Left kidney (tissue), 2 donors: Measurements from ENCODE around the gene COLEC12. TPM values are rescaled to one million over a fixed set of nuclear protein-coding genes. Genes with fewer than 3 reads are reported as not detected.

Source experiments
- DNase-seq: peaks from one replicate; pipeline ENCODE4 v3.0.0-alpha.2; 2013
- polyA plus RNA-seq: library from polyadenylated mRNA; unstranded; fragments of 120-200 nt; gene quantifications from one replicate; pipeline ENCODE4 v1.2.1, GENCODE V29; 2013; ENCODE audit not compliant: insufficient read length

COLEC12 gene
- polyA plus RNA-seq, 1 donor = 23.3 TPM

DNA sequence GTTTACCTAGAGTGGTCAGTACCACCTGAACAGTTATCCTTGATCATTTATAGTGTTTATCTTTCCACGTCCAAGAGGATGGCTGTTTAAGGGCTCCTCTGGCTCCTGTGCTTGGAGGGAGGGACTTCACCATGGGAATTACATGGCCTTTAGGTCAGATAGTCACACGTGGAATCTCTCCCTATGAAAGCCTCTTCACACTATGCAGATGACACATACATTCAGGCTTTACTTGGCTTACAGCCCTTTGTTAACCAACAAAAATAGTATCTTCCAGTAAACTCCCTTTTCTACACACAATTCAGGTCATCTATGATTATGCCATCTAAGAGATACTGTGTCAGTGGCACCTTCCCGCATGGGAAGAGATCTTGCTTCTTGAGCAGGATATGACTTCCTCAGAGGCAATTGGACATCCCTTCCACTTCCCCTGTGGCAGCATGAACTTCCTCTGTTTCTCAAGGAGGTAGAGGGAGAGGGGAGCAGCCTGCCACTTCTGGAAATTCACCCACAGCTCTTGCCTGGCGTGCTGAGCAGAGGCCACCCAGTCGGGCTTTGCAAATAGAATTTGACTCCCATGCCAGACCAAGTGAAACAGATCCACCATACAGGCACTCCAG is 53.5 kb downstream of the COLEC12 start:
- no peak for DNase-seq

DNA sequence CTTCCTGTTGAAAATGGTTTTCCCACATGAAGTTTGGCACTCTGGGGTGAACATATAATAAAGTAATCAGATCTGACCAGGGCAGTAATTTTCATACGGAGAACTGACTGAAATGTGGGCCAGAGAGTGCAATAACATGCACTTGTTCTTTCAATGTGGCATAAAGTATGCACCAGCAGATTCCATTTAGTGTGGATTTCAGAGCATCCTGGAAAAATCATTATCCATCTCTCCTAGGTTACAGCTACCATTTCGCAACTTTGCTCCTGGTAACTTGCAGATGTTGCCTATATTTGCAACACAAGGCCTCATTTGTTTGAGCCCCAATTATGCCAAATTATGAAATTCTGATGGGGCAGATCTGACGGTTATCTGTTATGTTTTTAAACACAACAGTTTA is 55.4 kb downstream of the COLEC12 start:
- no peak for DNase-seq

DNA sequence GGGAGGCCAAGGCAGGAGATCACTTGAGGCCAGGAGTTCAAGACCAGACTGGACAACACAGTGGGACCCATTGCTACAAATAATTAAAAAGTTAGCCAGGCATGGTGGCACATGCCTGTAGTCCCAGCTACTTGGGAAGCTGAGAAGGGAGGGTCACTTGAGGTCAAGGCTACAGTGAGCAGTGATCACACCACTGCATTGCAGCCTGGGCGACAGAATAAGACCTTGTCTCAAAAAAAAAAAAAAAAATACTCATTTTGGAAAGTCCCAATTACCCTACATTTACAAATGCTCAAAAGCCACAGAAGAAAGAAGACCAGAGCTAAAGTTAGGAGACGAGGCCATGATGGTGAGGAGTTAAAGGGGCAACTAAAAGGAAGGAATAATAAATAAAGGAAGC is 61.9 kb downstream of the COLEC12 start:
- no peak for DNase-seq

DNA sequence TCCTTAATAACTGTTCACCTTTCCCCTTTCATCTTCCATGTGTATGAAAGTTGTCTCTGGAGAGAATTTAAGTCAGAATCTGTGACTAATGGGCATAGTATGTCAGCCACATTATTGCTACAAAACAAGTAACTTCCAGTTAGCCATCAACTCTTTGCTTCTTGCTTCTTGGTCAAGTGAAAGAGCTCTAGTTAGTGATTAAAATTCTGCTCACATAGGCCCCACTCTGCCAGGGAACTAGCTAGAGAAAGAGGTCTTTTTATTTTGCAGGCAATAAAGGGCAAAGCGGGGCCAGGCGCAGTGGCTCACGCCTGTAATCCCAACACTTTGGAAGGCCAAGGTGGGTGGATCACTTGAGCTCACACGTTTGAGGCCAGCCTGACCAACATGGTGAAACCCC is 64.6 kb downstream of the COLEC12 start:
- no peak for DNase-seq

DNA sequence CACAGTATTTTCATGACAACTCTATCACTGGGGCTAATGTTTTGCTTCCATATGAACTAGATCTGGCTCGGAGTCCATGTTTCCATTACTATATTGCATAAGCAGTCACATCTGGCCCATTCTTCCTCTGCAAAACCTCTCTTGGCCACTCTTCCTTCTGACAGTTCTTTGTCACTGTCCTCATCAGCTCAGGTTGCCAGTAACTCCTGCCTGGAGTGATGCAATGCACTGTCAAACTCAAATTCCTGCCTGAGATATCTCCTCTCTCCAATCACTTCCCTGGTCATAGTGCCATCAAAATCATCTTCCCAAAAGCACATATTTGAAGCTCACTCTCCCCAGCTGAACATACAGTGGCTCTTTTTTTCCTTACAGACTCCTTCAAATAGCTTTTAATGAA is 66.1 kb downstream of the COLEC12 start:
- DNase-seq = no peak

DNA sequence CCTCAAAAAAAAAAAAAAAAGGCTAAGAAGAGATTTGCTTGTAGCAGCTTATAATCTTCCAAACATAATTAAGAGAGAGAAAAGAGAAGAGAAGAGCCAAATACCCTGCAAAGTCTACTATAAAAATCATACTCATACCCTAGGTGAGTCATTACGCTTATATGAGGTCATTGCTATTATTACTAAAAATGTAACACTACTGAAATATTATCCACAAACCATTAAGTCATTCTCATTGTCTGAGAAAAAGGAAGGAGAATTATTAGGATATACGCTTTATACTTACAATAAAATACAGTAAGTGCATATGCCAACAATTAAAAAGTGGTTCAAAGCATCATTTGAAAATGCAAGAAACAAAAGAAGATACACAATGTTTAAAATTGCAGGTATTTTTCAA is 66.5 kb downstream of the COLEC12 start:
- no peak for DNase-seq

DNA sequence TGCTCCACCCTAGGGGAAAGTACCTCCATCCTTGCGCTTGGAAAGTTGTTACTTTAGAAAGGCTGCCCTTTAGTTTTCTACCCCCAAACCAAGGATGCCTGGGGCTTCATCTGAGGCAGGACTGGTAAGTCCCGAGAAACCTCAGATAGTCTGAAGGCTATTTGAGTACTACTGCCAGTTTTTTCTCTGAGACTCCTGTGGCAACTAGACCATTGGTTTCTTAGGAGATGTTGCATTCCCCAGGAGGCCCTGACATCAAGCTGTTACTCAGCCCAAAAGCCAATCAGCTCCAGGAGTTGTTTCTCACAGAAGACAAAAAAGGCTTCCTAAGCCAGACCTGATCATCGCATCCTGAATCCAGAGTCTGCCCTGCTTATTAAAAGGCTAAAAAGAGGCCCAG is 67.2 kb downstream of the COLEC12 start:
- no peak for DNase-seq

DNA sequence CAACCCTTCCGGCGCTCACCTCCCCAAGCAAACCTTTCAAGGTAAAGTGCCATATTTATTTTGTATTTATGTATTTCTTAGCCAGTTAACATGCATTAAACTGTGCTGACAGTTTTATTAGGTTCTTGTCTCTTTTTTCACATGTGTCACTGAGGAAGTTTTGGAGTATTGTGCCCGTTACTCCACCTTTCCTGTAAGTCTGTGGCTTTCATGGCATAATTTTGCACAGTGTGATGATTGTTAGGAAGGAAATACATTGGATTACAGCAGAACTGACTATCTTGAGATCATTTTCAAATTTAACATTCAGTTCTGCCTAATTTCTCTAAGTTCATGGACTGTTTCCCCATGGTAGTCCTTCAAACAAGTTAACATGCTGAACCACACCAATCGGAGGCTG is 67.7 kb downstream of the COLEC12 start:
- no peak for DNase-seq

DNA sequence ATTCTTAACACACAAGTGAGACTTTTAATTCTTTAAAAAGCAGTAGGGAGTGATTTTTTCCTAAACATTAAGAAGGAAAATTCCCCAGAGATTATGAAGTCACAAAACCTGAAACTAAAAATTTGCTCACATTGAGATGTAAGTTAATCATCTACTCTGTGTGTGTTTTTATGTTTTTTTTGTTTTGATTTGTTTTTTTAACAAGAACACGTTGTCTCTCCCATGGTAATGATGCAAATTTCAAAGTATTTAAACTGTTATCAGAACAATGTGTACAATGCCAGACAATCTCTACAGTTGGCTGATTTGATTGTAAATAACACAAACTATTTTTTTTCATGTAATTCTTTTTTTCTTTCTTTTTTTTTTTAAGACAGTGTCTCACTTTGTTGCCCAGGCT is 71.5 kb downstream of the COLEC12 start:
- no peak for DNase-seq

DNA sequence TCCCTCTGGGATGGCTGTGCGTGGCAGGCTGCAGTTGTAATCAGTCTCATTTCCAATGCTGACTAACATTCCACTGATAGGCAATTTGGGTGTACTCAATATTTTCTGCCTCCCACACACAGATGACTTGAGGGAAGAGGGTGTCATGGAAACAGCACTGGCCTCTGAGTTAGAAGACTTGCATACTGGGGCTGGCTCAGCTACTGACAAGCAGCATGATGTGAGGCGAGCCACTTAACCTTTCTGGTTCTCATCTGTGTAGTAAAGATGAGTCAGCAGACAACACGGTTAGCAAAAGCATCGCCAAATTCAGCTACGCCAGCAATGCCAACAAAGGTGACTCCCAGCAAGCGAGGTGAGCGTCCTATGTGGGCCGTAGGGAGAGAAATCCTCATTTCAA is 73.5 kb downstream of the COLEC12 start:
- DNase-seq = no peak

DNA sequence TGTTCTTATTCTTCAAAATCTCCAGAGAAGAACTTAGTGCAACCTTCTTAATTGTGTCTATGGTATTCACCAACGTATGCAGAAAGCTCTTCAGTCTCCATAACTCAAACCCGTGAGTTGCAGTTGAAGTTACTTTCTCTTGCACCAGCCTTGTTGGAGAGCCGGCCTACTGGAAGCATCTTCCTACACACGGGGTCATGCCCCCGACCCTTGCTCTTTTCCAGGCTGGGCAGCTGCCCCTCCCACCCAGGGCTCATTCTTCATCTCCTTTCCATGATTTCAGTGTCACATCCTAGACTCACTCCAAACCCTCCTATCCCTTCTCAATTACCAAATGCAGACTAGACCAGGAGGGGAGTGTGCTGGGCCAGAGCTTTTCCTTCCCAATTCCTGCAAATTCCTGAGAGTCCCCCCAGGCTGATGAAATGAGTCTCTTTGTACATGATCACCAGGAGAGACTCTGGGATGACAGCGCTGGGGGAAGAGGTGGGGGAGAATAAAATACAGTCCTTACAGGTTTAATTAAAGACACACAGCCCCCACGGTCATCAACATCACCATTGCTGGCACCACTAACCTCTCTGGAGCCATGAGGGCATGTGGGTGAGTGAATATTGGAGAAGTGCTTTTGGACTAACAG is 75.3 kb downstream of the COLEC12 start:
- DNase-seq = no peak

DNA sequence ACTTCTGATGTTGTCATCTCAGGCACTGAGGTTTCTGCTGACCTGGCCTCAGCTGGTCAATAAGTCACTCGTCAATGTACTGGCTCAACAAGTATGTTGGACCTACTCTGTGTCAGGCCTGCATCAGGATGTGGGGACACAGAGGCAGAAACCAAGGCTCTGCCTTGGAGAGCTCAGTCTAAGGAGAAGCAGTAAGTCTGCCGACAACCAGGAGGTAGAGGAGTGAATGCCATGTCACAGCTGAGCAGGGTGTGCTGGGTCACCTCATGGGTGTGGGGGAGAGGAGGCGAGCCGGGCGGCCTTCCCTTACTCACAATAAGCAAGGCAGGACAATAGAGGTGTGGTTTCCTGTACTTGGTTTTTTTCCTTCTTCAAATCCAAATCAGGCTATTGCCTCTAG is 75.8 kb downstream of the COLEC12 start:
- no peak for DNase-seq

DNA sequence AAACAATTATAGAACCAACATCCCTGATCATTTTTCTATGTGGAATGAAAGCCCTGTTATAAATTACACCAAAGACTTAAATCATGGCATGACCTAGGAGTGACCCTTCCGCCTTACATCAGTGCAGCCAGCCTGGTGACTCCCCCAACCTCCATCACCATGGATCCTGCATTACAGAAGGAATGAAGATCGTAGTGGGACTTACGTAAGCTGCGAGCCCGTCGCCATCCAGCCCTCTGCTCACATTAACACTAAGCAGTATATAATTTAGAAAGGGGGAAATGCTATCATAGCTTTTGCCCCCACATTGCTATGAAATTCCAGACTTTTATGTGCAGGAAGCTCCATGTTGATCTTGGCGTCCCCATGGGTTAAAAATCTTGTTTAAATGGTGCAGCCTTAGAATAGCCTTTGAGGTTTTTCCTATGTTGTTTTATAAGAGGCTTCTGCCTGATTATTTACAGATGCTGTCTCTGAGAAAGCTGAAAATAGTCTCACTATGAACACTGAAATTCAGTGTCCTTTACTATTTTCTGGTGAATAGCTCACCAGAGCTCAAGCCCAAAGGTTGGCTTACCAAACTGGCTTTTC is 76.3 kb downstream of the COLEC12 start:
- peak; percentile 65 for DNase-seq

DNA sequence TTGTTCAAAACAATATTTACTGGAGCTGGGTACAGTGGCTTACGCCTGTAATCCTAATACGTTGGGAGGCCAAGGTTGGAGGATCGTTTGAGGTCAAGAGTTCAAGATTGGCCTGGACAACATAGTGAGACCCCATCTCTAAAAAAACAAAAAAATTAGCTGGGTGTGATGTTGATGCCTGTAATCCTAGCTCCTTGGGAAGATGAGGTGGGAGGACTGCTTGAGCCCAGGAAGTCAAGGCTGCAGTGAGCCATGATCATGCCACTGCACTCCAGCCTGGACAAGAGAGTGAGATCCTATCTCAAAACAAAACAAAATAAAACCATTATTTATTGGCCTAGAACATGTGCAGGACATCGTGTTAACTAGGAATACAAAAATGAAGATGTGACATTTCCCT is 77.5 kb downstream of the COLEC12 start:
- DNase-seq = no peak

DNA sequence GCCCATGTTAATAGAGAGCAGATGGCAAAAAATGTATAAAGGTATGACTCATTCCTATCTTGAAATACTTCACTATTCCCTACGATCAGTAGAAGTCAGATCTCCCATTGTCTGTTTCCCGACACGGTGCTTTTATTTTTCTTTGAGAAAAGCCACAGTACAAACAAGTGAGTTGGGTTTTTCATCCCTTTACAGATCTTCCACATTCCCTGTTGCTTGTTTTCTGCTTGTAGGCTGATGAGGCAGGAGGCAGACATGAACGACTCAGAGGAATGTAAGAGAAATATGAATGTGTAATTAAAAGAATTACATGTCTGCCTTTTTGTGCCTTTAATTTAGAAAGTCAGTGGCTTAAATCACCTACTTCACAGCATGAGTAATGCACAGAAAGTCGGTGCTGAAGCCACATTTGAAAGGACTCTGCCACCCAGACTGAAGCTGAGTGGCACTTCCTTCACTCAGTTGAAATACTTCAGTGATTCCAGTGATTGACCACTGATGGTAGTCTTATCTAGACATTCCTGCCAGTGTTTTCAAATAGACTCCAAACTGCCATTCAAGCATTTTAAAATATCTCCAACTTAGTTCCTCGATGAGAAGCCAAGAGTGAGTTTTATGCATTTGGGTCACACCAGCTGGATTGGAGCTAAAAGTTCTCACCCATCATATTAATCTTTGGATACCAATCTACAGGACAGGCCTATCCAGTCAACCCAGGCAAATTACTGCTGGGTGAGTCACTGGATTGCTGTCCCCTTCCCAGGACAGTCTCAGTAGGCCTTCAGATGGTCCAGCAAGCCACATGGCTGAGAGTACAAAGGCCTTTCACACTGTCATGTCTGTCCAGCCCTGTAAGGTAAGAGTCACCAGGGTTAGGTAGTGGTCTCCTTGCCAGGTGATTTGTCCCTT is 79.0 kb downstream of the COLEC12 start:
- no peak for DNase-seq

DNA sequence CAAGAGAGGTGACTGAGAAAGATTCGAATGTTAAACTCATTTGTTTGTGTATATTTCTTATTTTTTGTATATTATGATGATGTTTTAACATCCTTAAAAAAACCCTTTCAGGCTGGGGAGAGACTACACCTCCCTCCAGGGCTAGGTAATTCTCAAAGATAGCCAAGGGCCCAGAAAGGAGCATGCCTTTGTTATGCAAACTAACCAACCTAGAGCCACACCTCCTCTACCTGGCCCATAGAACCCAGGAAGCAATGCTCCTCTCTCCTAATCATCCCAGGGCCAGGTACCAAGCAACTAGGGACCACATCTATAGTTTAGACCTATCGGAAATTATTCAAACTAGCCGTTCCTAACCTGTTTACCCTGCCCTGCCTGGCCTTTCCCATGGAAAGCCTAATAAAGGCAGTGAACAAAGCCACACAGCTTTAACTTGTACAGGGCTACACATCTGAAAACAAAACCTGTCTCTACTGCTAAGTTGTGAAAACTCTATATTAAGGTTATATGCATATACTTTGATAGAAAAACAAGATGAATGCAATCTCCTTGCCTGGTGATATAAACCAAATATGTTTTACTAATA is 79.7 kb downstream of the COLEC12 start:
- DNase-seq = no peak

DNA sequence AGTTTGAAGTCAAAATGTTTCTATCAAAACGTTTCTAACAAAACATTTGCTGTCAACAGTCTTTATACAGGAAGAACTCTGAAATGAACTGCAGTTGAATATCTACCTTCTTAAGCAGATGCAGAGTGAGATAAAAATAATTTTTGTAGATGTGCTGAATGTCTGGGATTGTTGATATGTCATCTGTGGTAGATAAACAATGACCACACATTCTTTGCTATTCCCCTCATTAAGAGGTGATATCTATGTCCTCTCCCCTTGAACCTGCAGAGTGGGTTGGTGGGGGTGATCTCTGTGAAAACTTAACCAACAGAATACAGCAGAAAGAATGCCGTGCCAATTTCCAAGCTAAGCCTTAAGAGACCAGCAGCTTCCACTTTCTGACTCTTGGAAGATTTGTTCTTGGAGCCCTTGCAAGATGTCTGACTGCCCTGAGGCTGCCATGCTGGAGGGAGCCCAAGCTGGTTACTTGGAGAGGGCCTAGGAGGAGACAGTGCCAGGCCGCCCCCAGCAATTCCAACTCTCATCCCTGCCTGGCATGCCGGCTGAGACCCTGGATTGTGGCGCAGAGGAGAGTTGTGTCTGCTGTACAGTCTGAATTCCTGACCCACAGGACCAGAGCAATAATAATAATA is 80.8 kb downstream of the COLEC12 start:
- DNase-seq = no peak

DNA sequence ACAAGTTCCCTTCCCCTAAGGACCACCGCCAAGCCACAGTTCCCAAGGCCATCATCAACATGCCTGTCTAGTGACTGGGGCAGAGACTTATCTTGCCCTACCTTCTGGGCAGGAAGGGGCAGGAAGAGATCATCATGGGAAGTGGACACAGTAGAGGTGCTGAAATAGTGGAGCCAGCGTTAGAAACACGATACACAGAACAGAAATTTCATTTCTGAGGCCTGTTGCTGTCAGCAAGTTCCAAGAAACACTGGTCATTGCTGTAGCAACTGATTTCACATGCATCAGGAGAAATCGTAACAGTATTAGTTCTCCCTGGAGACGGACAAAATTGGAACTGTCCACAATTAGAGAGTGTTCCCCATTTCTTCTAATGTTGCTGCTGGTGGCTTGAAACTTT is 83.0 kb downstream of the COLEC12 start:
- no peak for DNase-seq

DNA sequence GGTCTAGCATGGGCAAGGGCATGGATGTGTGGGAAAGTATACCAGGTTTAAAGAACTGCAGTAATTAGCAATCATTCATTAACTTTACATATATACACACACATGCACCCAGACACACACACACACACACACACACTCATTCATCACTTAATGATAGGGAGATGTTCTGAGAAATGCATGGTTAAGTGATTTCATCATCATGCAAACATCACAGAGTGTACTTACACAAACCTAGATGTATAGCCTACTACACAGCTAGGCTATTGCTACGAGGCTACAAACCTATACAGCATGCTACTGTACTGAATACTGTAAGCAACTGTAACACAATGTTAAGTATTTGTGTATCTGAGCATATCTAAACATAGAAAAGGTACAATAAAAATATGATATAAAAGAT is 83.6 kb downstream of the COLEC12 start:
- DNase-seq = no peak

DNA sequence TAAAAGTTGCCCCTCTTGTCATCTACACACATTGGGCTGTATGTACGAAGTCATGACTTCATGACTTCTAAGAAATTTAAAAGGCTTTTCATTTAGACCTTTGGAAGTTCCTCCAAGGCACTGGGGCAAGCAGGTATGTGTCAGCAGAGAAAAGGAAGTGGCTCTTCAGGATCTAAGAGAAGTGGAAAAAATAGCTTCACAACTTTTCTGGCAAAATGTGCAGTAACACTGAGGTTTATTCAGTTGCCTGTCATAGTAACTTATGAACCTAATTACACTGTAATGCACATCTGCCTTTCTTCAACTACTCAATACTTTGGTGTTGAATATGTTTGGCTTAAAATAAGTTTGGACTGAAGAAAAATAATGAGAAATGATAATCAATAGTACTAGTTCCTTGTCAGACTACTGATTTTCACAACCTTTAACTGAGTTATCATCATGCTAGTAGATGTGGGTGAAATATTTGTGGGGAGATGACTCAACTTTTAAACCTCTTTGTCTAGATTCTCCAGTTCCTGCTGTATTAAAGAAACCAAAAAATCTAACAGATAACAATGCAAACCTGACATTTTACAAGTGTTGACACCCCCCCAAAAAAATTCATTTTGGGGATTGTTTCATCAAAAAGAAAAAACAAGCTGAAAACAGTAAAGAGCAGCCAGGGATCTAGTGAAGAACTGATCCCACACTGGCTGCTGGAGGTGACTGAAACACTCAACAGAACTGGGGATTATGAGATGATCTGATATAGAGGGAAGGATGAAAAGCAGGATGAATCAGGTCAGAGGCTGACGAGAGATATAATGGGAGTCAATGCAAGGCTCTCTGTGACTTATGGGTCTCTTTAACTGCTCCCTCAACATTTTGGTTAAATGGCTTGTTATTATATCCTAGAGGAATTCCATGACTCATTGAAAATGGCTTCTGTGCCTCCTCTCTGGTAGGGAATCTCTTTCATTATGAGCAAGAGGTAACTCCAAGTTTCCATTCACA is 84.6 kb downstream of the COLEC12 start:
- no peak for DNase-seq

DNA sequence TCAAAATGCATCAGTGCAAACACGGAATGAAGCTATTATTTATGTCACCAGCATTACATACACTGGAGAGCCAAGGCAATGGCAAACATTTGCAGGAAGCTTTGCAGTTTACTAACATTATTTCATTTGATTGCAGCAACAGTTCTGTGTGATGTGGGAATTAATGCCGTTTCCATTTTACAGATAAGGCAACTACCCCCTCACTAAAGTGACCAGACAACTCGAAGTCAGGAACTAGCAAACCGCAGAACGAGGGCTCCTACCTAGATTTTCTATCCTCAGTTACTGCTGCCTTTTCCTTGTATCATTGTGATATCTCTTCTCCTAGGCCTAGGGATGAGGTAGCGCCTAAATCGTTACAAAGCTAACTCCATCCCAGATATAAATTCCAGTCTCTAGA is 85.5 kb downstream of the COLEC12 start:
- no peak for DNase-seq
